AG04450 (cell line): Measurements from ENCODE around the gene PTPRD. TPM values are rescaled to one million over a fixed set of nuclear protein-coding genes. Genes with fewer than 3 reads are reported as not detected.
"Not testable (repeated sequence)": the region's sequence is repeated elsewhere in the genome, so short reads cannot be mapped to it uniquely, and the experiment has no call there.

Experiments
- CTCF ChIA-PET: fragments of 300-600, 350-600 bp; formaldehyde crosslinking; extraction: SDS; loops from one replicate; lab custom pipeline; 2022; ENCODE audit warnings: antibody characterized with exemption, inconsistent platforms; lab: Charles Lee
- POLR2A ChIA-PET: fragments of 350-600 bp; formaldehyde crosslinking; extraction: SDS; loops from one replicate; lab custom pipeline; 2021; ENCODE audit warnings: antibody characterized with exemption, inconsistent platforms; lab: Yijun Ruan, JAX
- DNase-seq: peaks from one replicate; pipeline ENCODE4 v3.0.0-alpha.2; 2011; ENCODE audit warnings: low read depth, low spot score
- H3K27ac ChIP-seq: one replicate; pipeline ENCODE4 v1.5.1; 2012; ENCODE audit warnings: low read depth, low read length, control low read depth
- H3K27me3 ChIP-seq: one replicate; pipeline ENCODE4 v1.6.0; 2012; ENCODE audit warnings: low read length; ENCODE audit not compliant: control insufficient read depth, insufficient read depth
- H3K4me3 ChIP-seq: 2 replicates; pipeline ENCODE4 v1.5.1; 2011; ENCODE audit warnings: mild to moderate bottlenecking, low read depth, low read length, control low read depth
- H3K9me3 ChIP-seq: 2 replicates; pipeline ENCODE4 v1.5.1; 2012; ENCODE audit warnings: low read length; ENCODE audit not compliant: control insufficient read depth, insufficient read depth
- CTCF ChIP-seq: IDR thresholded peaks from 2 replicates; pipeline ENCODE4 v1.5.1; 2011; ENCODE audit warnings: low read depth, low read length, control low read depth, inconsistent platforms
- polyA plus RNA-seq: library from polyadenylated mRNA; depleted of rRNA; stranded (reverse); fragments of >200 nt; gene quantifications from 2 replicates; pipeline ENCODE4 v1.2.3, GENCODE V29; 2011

PTPRD gene
- polyA plus RNA-seq, 1 experiment = 0.19 TPM

GRCh38 chr9:9949978-9950377 is 662.8 kb downstream of the PTPRD start:
- H3K4me3 ChIP-seq = no peak overlapping the region
- ChIA-PET POLR2A (no interaction called here), CTCF (no interaction called here)
- TF ChIP-seq CTCF = no peak
- no peak overlapping the region for H3K27ac ChIP-seq
- DNase-seq = no peak
- H3K27me3 ChIP-seq = no peaks in the 10 kb centered on the region
- H3K9me3 ChIP-seq = no peaks in the 10 kb centered on the region

- Histone ChIP-seq H3K27ac (no peak overlapping the region), H3K9me3 (no peaks in the 10 kb centered on the region), H3K27me3 (no peaks in the 10 kb centered on the region), H3K4me3 (no peak overlapping the region)
- TF ChIP-seq CTCF = no peak
- ChIA-PET CTCF (no interaction called here), POLR2A (no interaction called here)
- no peak for DNase-seq
Observed at GRCh38 chr9:9949368-9949767, 663.4 kb downstream of the PTPRD start.

- DNase-seq = no peak
- no peaks in the 10 kb centered on the region for H3K9me3 ChIP-seq
- no peak overlapping the region for H3K27ac ChIP-seq
- POLR2A ChIA-PET = no interaction called here
- no peak overlapping the region for H3K4me3 ChIP-seq
- no peak for TF ChIP-seq CTCF
- CTCF ChIA-PET = no interaction called here
- H3K27me3 ChIP-seq = no peaks in the 10 kb centered on the region
Observed at GRCh38 chr9:9945966-9946365, 666.8 kb downstream of the PTPRD start.

GRCh38 chr9:9942764-9943424 is 669.9 kb downstream of the PTPRD start:
- H3K27me3 ChIP-seq = no peaks in the 10 kb centered on the region
- peak; percentile 90 for TF ChIP-seq CTCF
- H3K27ac ChIP-seq = no peak overlapping the region
- DNase-seq = peak; percentile 8
- no peak overlapping the region for H3K4me3 ChIP-seq
- ChIA-PET POLR2A (interaction anchor here (0.7 kb wide), 1 partner anchor 21 kb away, joined by 3 read pairs; no protein-coding TSS in a partner anchor), CTCF (interaction anchor here (0.6 to 3.6 kb wide), 29 partner anchors 8 to 1849 kb away, joined by 3 to 24 read pairs (median 5); no protein-coding TSS in a partner anchor)
- no peaks in the 10 kb centered on the region for H3K9me3 ChIP-seq

- Histone ChIP-seq H3K9me3 (no peaks in the 10 kb centered on the region), H3K4me3 (no peak overlapping the region), H3K27ac (no peak overlapping the region), H3K27me3 (no peaks in the 10 kb centered on the region)
- CTCF ChIA-PET = no interaction called here
- POLR2A ChIA-PET = no interaction called here
- TF ChIP-seq CTCF = no peak
- no peak for DNase-seq
Observed at GRCh38 chr9:9938432-9938831, 674.4 kb downstream of the PTPRD start.

GRCh38 chr9:9931464-9931863 is 681.3 kb downstream of the PTPRD start:
- CTCF ChIA-PET, H3K27ac ChIP-seq, H3K9me3 ChIP-seq, H3K4me3 ChIP-seq, H3K27me3 ChIP-seq, POLR2A ChIA-PET, DNase-seq: not testable (repeated sequence)
